PC-9 (cell line): Measurements from ENCODE around the gene ZNF157.

ENCODE experiments used
- EZH2 ChIP-seq: fragments of 200-600 bp; sonication (generic); IDR thresholded peaks from 2 replicates; pipeline ENCODE4 v1.8.0; 2017; ENCODE audit warnings: antibody characterized with exemption, low read depth
- TF ChIP-seq, protein P1 (sequence below): fragments of 200-600 bp; sonication (generic); conservative IDR thresholded peaks from 2 replicates; pipeline ENCODE4 v1.6.1; 2017; ENCODE audit warnings: mixed run types, antibody characterized with exemption, mild to moderate bottlenecking, moderate library complexity

DNA sequence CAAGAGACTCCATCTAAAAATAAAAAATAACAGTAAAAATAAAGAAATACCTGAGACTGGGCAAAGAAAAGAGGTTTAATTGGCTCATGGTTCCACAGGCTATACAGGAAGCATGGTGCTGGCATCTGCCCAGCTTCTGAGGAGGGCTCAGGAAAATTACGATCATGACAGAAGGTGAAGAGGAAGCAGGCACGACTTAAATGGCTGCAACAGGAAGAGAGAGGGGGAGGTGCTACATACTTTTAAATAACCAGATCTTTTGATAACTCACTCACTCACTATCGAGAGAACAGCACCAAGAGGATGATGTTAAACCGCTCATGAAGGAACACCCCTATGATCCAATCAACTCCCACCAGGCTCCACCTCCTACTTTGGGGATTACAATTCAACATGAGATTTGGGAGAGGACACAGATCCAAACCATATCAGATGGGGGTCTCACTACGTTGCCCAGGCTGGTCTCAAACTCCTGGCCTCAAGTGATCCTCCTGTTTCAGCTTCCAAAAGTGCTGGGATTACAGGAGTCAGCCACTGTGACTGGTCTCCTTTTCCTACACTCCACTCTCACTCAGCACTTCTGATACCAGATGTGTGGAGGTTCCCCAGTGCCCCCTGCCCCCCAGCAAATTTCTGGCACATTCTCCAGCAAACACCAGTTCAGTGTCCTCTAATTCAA is 11.9 kb upstream of the ZNF157 start:
- TF ChIP-seq, protein P1, sequence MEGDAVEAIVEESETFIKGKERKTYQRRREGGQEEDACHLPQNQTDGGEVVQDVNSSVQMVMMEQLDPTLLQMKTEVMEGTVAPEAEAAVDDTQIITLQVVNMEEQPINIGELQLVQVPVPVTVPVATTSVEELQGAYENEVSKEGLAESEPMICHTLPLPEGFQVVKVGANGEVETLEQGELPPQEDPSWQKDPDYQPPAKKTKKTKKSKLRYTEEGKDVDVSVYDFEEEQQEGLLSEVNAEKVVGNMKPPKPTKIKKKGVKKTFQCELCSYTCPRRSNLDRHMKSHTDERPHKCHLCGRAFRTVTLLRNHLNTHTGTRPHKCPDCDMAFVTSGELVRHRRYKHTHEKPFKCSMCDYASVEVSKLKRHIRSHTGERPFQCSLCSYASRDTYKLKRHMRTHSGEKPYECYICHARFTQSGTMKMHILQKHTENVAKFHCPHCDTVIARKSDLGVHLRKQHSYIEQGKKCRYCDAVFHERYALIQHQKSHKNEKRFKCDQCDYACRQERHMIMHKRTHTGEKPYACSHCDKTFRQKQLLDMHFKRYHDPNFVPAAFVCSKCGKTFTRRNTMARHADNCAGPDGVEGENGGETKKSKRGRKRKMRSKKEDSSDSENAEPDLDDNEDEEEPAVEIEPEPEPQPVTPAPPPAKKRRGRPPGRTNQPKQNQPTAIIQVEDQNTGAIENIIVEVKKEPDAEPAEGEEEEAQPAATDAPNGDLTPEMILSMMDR: no peak
- no peak for TF ChIP-seq EZH2
